Skin of body (tissue), 2 donors: Measurements from ENCODE around the gene HHAT. TPM values are rescaled to one million over a fixed set of nuclear protein-coding genes. Genes with fewer than 3 reads are reported as not detected.

ENCODE experiments used
- DNase-seq: peaks from one replicate; lab custom pipeline; 2025; lab: John Stamatoyannopoulos, UW
- total RNA-seq: library from RNA; depleted of rRNA; stranded (reverse); fragments of >200 nt; gene quantifications from one replicate; pipeline ENCODE4 v1.2.3, GENCODE V29; 2014

Gene HHAT
- total RNA-seq, 1 donor from 2014 or later, result 6.8 TPM

DNA sequence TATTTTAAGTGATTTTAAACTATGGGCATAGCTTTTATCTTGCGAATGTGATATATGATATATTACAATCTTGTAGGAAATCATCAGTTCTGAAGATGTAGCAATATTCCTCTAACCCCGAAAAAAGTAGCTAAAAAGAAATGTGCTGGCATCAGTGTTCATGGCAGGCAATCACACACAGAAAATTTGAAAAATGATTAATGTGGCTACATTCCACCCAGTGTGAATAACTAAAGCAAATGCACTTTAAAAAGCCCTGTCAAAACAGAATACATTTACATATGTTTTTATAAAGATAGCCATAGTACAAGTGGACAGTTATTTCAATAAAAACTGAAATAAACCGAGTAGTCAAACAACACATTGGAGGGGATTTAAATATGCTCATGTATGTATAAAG is 260.2 kb downstream of the HHAT start:
- DNase-seq, result no peak

DNA sequence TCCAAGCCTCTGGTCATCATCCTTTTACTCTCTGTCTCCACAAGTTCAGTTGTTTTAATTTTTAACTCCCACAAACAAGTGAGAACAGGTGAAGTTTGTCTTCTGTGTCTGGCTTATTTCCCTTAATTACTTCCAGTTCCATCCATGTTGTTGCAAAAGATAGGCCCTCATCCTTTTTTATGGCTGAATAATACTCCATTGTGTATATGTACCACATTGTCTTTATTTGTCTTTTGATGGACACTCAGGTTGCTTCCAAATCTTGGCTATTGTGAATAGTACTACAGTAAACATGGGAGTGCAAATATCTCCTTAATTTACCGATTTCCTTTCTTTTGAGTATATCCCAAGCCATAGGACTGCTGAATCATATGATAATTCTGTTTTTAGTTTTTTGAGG is 262.5 kb downstream of the HHAT start:
- DNase-seq, result no peak

DNA sequence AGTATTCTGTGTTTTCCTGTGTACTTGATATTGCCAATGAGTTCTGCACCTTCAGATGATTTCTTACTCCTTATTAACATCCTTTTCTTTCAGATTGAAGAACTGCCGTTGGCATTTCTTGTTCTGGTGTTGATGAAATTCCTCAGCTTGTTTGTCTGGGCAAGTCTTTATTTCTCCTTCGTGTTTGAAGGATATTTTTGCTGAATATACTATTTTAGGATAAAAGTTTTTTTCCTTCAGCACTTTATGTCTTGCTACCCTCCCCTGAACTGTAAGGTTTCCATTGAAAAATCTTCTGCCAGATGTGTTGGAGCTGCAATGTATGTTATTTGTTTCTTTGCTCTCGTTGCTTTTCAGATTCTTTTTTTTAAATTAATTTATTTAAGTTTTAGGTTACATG is 265.9 kb downstream of the HHAT start:
- DNase-seq, result no peak

DNA sequence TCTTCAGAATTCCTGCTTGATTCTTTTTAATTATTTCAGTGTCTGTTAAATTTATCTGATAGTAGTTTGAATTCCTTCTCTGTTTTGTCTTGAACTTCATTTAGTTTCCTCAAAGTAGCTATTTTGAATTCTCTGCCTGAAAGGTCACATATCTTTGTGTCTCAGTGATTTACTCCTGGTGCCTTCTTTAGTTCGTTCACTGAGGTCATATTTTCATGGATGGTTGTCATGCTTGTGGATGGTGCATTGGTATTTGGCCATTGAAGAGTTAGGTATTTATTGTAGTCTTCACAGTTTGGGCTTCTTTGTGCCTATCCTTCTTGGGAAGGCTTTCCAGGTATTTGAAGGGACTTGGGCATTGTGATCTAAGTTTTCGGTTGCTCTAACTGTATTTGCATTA is 267.9 kb downstream of the HHAT start:
- no peak for DNase-seq

DNA sequence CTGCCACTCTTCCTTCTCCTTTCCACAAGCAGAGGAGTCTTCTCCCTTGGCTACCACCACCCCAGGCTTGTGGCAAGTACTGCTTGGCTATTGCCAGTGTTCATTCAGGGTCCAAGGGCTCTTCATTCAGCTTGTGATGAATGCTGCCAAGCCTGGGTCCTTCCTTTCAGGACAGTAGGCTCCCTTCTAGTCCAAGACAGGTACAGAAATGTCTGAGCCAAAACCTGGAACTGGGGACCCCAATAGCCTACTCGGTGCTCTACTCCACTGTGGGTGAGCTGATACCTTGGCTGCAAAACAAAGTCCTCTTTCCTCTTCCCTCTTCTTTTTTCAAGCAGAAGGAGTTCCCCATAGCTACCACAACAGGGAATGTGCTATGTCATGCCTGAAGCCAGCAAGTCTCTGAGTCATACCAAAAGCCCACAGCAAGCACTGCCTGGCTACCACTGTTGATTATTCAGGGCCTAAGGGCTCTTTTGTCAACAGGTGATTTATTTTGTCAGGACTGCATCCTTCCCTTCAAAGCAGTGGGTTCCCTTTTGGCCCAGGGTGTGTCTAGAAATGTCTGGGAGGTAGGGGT is 268.9 kb downstream of the HHAT start:
- DNase-seq, result no peak

DNA sequence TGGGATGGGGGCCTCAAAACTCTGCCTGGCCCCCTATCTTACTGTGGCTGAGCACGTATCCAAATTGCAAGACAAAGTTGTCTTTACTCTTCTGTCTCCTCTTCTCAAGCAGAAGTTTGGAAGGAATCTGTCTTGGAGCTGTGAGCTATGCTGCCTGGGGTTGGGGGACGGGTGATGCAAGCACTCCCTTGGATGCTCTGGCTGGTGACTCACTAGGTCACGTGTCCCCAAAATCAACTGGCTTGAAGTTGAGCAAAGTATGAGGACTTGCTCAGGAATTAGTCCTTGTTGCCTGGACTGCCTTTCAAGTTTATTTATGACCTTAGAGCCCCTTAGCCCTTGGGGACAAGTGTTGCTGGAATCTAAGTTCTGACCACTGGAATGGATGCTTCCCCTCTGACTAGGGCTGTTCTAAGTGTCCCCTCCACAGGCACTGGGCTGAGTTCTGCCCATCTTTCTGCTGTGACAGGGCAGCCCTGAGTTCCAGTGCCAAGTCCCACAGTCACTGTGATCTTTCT is 269.5 kb downstream of the HHAT start:
- no peak for DNase-seq

DNA sequence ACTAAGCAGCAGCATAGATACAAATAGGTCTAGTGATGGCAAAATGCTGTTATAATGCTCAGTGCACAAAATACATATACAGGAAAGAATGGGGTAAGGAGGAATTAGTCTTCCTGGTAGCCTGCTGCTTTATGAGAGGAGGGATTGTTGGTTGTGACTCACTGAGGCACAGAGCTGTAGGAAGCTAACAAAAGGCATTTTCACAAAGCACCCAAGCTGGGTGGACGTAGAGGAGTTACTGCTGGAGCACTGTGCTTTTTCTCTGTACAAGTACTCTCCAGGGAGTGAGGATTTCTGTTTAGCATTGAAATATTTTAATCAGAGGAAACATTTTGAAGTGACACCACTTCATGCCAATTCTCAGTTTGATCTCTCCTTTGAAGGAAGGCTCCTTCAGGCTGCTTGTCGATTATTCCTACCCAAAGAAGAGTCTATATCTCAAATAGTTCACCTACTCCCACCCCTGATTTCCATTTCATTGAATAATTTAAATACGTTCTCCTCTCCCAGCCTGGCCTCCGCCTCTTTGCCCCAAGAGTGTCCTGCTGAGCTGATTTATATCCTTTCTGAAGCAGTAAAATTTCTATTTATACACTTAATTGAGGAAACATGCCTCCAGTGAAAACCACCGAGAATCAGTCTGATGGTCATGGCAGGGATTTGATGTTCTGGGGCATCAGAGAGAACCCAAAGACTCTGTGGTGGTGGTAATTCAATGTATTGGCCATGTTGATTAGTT is 271.9 kb downstream of the HHAT start:
- DNase-seq, result no peak

DNA sequence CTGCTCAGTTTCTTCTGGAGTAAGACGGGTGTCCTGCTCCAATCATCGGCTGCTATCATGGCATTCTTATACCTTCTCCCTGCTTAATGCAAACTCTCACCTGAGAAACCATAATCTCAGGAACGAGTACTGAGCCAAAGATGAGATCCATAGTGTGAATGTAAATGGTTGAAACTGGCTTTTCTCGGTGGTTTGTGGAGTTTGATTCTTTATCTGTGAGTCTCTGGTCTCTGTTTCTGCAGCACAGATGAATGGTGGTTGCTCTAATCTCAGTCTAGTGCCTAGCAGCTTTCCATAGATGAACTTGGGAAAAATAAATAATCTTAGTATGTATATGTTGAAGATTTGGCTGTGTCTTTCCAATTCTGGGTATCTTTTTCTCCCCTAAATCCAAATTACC is 274.4 kb downstream of the HHAT start:
- DNase-seq, result no peak

DNA sequence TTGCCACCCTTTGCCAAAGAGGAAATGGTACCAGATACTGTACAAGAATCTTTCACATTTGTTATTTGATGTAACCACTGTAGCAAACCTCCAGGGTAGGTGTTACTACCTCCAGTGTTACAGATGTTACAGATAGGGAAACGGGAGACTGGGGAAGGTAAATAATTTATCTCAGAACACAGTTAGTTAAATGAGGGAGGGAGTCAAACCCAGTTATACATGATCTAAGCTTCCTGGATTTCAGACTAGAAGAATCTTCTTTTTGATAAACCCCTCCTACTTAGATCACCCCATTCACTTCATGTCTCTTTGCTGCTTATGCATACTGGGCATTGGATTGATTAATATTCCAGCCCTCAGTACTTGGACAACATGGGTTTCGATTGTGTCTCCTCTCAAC is 276.4 kb downstream of the HHAT start:
- no peak for DNase-seq

DNA sequence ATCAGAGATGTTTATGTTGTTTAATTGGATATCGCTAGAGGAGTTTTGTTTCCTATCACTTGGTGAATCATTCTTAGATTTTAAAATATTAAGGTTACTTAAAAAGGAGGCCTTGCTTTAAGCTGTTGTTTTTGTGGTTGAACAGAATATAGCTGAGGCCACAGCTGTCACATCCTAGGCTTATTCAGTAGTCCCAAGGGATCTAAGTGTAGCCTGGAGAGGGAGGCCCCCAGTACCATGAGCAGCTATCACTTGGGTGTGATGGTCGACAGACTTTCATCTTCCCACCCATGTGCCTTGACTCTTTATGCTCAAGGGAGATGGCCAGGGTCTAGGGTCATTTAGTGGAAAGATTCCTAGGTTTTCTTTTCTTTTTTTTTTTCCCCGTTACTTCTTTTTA is 278.7 kb downstream of the HHAT start:
- DNase-seq, result no peak

DNA sequence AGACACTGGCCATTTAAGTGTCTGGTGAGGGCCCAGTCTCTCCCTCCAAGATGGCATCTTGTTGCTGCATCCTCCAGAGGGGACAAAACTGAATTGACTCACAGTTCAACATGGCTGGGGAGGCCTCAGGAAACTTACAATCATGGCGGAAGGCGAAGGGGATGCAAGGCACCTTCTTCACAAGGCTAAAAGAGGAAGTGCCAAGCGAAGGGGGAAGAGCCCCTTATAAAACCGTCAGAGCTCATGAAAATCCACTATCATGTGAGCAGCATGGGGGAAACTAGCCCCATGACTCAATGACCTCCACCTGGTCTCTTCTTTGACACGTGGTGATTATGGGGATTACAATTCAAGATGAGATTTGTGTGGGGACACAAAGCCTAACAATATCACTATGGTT is 280.1 kb downstream of the HHAT start:
- DNase-seq, result no peak

DNA sequence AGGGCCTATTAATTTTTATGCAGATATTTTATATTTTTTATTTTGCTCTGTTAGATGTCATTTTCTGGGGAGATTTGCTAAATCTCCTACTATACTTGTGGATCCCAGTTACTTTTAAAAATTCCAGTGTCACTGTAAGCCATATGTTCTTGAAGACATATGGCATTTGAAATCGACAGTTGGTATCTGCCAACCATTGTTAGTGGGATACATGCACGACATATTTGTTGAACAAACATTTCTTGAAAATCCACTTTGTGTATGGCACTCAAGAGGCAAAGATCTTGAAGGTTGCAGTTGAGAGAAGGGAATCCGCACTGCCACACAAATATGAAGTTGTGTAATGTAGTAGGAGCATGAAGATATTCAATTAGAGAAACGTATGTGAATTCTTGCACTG is 287.7 kb downstream of the HHAT start:
- DNase-seq, result no peak

DNA sequence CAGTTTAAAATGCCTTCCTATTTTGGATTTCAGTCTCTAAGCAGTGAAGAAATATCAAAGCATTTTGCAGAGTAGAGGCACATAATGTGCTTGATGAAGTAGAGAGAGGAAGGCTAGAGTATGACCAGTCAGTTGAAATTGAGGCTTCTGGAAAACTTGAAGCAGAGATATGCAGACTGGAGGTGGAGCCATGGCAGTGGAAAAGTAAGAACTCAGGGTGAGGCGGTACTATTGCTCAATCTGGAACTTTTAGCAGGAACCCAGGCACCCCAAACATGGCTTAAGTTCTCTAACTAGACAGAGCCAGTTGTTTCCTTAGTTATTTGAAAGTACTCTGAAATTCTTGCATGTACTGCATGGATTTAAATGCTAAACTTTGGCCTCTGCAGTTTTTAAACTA is 288.6 kb downstream of the HHAT start:
- DNase-seq, result no peak

DNA sequence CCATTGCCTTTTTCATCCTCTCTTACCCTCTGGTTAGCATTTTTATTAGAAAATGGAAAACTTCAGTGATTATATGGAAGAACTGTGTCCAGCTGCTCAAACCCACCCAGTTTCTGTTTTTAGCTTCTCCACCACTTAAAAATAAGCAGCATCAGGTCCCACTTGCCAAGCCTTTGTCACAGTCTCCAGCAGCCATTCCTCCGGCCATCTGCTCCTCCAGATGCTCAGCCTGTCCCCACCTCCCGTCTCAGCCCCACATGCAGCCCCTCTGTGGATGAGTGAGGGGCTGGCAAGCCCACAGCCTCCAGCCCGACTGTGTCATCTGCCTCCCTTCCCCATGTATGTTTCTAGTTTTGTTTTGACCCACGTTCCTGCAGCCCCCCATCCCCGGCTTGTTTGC is 289.7 kb downstream of the HHAT start:
- DNase-seq, result no peak

DNA sequence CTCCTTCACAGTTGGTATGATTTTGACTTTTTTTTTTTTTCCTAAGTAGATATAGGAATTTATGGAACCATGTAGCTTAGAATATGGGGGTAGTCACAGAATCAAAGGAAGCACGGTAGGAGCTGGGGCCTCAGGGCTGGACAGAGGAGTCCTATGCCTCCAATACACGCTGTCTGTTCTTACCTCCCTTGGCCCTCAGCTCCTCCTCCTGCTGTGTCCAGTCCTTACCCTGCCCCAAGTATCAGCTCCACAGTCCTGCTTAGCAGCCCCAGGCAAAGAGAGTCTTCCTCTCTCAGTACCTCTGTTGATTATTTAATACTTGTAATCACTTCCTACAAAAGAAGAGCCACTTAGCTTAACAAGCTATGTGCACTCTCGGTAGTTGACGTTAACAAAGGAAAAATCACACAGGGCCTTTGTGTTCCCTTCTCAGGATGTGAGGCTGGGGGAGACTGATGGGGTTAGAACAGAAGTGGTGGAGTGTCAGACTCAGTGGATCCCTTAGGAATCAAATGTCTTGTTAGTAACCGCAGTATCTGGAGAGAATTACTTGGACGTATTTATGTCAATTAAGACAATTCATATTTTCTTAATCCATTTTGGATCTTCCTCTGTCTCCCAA is 292.3 kb downstream of the HHAT start:
- no peak for DNase-seq

DNA sequence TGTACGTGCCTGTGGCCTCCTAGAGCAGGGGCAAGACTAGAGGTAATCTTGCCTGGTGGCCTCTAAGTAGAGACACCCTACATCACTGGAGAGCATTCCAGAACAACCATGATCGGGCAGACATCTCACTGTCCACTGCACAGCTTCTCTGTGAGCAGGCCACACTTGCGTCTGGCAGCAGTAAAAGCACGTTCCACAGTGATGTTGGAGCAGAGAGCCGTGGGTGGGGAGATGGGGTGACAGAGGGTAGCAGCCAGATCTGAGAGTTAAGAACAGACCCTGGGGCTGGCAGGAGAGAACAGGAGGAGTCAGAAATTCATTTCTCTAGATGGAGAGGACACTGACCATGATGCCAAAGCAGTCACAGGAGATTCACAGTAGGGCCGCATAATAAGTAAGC is 293.0 kb downstream of the HHAT start:
- DNase-seq, result no peak

DNA sequence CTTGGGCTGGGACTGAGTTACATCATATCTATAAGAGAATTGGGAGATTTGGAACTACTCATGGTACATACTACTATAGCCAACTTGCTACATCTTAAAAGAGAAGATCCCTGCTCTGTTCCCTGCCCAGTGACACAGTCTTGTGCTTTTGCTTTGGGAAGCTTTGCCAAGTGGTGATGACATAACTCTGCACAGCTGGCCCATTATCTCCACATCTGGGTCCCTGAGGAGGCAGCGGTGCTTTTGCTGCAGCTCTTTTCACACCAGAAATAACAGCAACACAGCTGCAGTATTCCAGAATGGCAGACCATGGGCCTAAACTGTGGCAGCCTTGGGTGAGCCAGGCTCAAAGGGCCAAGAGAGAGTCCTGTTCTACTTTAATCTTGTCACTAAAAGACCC is 296.0 kb downstream of the HHAT start:
- DNase-seq, result peak; percentile 67

DNA sequence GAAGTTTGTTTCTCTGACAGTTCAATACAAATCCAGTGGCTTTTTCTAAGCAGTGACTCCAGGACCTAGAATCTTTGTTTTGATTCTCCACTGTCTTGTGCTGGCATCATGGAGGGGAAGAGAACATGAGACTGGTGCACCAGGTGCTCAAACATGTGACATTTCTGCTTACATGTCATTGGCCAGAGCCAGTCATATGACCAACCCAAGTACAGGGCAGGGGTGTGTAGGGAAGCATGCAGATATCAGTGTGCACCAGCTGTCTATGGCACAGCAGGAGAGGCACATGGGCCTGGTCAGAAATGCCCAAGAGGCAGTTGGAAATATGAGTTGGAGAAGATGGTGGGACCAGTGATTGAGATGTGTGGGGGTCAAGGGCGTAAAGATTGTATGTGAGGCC is 297.0 kb downstream of the HHAT start:
- no peak for DNase-seq

DNA sequence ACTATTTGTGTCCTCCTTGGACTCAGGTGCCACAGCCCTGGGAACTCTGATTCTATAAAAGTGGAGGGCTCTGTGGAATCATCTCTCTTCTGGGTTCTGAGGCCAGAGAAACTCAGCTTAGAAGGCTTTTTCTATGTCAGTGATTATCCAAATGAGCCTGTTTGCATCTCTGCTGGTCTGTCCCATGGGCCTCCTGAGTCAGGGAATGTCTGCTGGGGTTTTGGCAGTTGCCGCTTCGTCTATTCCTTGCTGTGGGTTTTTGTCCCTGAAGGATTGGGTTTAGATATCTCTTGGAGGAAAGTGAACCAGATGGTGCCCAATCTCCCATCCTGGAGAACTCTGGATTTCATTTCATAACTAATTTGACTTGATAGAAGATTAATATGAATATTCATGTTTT is 297.6 kb downstream of the HHAT start:
- DNase-seq, result no peak

DNA sequence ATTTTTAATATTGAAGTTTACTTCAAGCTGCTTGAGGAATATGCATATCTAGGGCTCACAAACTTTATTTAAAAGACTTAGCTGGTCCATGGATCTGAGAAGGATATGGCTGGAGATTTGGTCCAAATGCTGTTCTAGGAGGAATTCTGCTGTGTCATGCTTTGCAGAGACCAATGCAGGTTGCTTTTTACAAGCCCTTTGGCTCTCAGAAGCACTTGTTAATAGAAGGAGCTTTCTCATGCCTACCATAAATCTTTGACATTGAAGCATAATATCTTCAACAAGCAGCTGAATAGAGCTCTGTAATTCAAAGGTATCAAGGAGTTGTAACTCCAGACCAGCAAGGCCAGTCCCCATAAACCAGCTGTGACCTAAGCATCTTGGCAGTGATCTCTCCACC is 299.1 kb downstream of the HHAT start:
- no peak for DNase-seq

DNA sequence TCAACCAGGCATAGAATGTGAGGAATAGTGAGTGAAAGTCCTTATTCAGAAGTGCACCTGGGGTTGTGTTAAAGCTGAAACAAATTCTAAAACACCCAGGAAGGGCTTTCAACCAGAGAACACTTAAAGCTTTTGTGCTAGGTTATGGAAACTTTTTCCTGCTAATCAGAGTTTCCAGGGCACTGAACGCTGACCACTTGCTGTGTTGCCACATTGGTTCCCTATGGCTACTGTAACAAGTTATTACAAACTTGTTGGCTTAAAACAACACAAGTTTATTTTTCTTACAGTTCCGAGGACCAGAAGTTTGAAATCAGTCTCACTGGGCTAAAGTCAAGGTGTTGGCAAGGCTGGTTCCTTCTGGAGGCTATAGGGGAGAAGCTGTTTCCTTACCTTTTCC is 300.6 kb downstream of the HHAT start:
- DNase-seq, result no peak

DNA sequence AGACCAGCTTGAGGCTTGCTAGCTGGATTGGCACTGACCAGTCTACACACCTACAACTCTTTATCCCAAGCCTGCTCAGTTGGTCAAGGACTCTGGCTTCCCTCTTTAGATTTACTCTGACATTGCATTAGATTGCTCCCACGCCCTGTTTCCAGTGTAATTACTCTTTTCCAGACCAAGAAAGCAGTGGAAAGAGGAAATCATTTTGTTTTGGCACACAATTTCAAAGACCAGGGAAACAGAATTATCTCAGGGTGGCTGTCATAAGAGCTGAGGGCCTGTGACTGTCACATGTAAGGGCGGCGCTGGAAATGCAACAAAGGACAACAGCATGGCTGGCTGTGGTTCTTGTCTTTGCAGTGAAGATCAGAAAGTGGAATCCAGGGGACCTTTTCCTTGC is 302.7 kb downstream of the HHAT start:
- DNase-seq, result no peak

DNA sequence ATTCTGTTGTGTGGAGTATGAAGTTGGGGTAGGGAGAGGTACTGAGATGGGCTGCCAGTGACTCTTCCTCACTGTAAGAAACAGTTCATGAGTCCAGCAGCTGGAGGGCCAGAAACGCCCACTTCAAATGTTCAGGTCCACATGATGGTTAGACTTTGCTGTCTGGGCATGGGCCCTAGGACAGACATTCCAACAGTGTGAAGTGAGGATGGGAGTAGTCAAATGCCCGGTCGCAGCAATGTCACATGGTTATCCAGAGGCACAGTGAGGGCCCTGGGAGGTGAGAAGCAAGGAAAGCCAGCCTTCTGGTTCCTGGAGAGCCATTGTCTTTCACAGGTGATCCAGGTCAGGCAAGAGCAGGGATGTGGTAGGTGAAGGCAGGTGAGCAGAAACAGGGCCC is 304.4 kb downstream of the HHAT start:
- DNase-seq, result no peak
